WTC11 (cell line): Measurements from ENCODE around the gene ZFAND3. TPM values are rescaled to one million over a fixed set of nuclear protein-coding genes. Genes with fewer than 3 reads are reported as not detected.

ENCODE experiments used
- ATAC-seq: fragments of 200-7000 bp; cut with Tn5 transposase; 2 replicates; pipeline ENCODE4 v1.10.0; 2021; ENCODE audit warnings: mild to moderate bottlenecking, moderate library complexity
- CTCF ChIA-PET: fragments of 300-600 bp; sonication (Branson Sonifier 250); formaldehyde crosslinking; loops from one replicate; lab custom pipeline; 2021; ENCODE audit warnings: antibody characterized with exemption; lab: Charles Lee
- POLR2A ChIA-PET: fragments of 350-600 bp; sonication (Branson Sonifier 250); formaldehyde crosslinking; loops from one replicate; lab custom pipeline; 2021; ENCODE audit warnings: antibody characterized with exemption; lab: Charles Lee
- DNase-seq: peaks from one replicate; pipeline ENCODE4 v3.0.0; 2021; ENCODE audit warnings: low spot score
- H3K27ac Mint-ChIP-seq: 2 replicates; pipeline ENCODE4 v1.8.0; 2021; ENCODE audit warnings: mixed read lengths
- H3K27me3 Mint-ChIP-seq: 2 replicates; pipeline ENCODE4 v1.8.0; 2021; ENCODE audit warnings: low read depth, mild to moderate bottlenecking, moderate library complexity, mixed read lengths
- H3K36me3 Mint-ChIP-seq: 2 replicates; pipeline ENCODE4 v1.8.0; 2021; ENCODE audit warnings: mixed read lengths
- H3K4me1 Mint-ChIP-seq: 2 replicates; pipeline ENCODE4 v1.8.0; 2022; ENCODE audit warnings: mixed read lengths
- H3K4me3 Mint-ChIP-seq: 2 replicates; pipeline ENCODE4 v1.8.0; 2021; ENCODE audit warnings: mild to moderate bottlenecking, moderate library complexity, mixed read lengths
- H3K9me3 Mint-ChIP-seq: 2 replicates; pipeline ENCODE4 v1.8.0; 2021; ENCODE audit warnings: mixed read lengths
- CBFB ChIP-seq: sonication (generic); formaldehyde crosslinking; IDR thresholded peaks from 2 replicates; pipeline ENCODE4 v1.8.1; 2022; ENCODE audit warnings: mild to moderate bottlenecking, low read depth, missing genetic modification reagents
- CREM ChIP-seq: sonication (generic); formaldehyde crosslinking; IDR thresholded peaks from 2 replicates; pipeline ENCODE4 v1.8.1; 2022; ENCODE audit warnings: mild to moderate bottlenecking, missing genetic modification reagents, moderate library complexity
- ETV6 ChIP-seq: sonication (generic); formaldehyde crosslinking; IDR thresholded peaks from 2 replicates; pipeline ENCODE4 v1.8.1; 2022; ENCODE audit warnings: mild to moderate bottlenecking, missing genetic modification reagents
- MXD4 ChIP-seq: fragments of 250-450 bp; sonication (Bioruptor Pico); IDR thresholded peaks from 2 replicates; pipeline ENCODE4 v1.8.0; 2021; ENCODE audit warnings: mild to moderate bottlenecking, moderate library complexity, borderline replicate concordance
- NR1H2 ChIP-seq: sonication (generic); formaldehyde crosslinking; IDR thresholded peaks from 2 replicates; pipeline ENCODE4 v1.9.0; 2021; ENCODE audit warnings: mild to moderate bottlenecking, moderate library complexity, missing genetic modification reagents
- NR2C2 ChIP-seq: sonication (generic); formaldehyde crosslinking; IDR thresholded peaks from 2 replicates; pipeline ENCODE4 v1.8.0; 2022; ENCODE audit warnings: mild to moderate bottlenecking, missing genetic modification reagents
- PRRX2 ChIP-seq: fragments of 250-450 bp; sonication (Bioruptor Pico); IDR thresholded peaks from 2 replicates; pipeline ENCODE4 v1.8.0; 2021; ENCODE audit warnings: mild to moderate bottlenecking
- RELA ChIP-seq: sonication (generic); formaldehyde crosslinking; IDR thresholded peaks from 2 replicates; pipeline ENCODE4 v1.8.1; 2022; ENCODE audit warnings: missing genetic modification reagents, mild to moderate bottlenecking, borderline replicate concordance
- SP1 ChIP-seq: sonication (generic); formaldehyde crosslinking; conservative IDR thresholded peaks from 2 replicates; pipeline ENCODE4 v1.8.1; 2022; ENCODE audit warnings: missing genetic modification reagents
- TCF7 ChIP-seq: sonication (generic); formaldehyde crosslinking; IDR thresholded peaks from 2 replicates; pipeline ENCODE4 v1.8.0; 2022; ENCODE audit warnings: mild to moderate bottlenecking, low read depth, missing genetic modification reagents, moderate library complexity
- ZMAT4 ChIP-seq: fragments of 250-450 bp; sonication (Bioruptor Pico); IDR thresholded peaks from 2 replicates; pipeline ENCODE4 v1.9.0; 2021; ENCODE audit warnings: mild to moderate bottlenecking
- ZNF121 ChIP-seq: sonication (generic); formaldehyde crosslinking; IDR thresholded peaks from 2 replicates; pipeline ENCODE4 v1.8.0; 2023; ENCODE audit warnings: missing genetic modification reagents
- ZNF512 ChIP-seq: sonication (generic); formaldehyde crosslinking; IDR thresholded peaks from 2 replicates; pipeline ENCODE4 v1.8.1; 2022; ENCODE audit warnings: missing genetic modification reagents, borderline replicate concordance
- ZNF671 ChIP-seq: fragments of 250-450 bp; sonication (Bioruptor Pico); IDR thresholded peaks from 2 replicates; pipeline ENCODE4 v1.8.0; 2021; ENCODE audit warnings: mild to moderate bottlenecking
- total RNA-seq: library from RNA; stranded (reverse); gene quantifications from 3 replicates; pipeline ENCODE4 v1.2.3, GENCODE V29; 2021
- TF ChIP-seq, protein P1 (sequence below): sonication (generic); formaldehyde crosslinking; IDR thresholded peaks from 2 replicates; pipeline ENCODE4 v1.8.1; 2023; ENCODE audit warnings: mild to moderate bottlenecking, missing genetic modification reagents, moderate library complexity
- TF ChIP-seq, protein P2 (sequence below): sonication (generic); formaldehyde crosslinking; IDR thresholded peaks from 2 replicates; pipeline ENCODE4 v1.8.1; 2022; ENCODE audit warnings: mild to moderate bottlenecking, moderate library complexity, missing genetic modification reagents
- TF ChIP-seq, protein P3 (sequence below): sonication (generic); formaldehyde crosslinking; IDR thresholded peaks from 2 replicates; pipeline ENCODE4 v1.8.1; 2023; ENCODE audit warnings: mild to moderate bottlenecking, missing genetic modification reagents, borderline replicate concordance
- TF ChIP-seq, protein P4 (sequence below): fragments of 250-450 bp; sonication (Bioruptor Pico); IDR thresholded peaks from 2 replicates; pipeline ENCODE4 v2.1.2; 2022; ENCODE audit warnings: mild to moderate bottlenecking, moderate library complexity
- TF ChIP-seq, protein P5 (sequence below): sonication (generic); formaldehyde crosslinking; IDR thresholded peaks from 2 replicates; pipeline ENCODE4 v1.8.1; 2022; ENCODE audit warnings: low read depth, missing genetic modification reagents, borderline replicate concordance

Gene ZFAND3
- total RNA-seq, 1 experiment from 2014 or later: 50.3 TPM

DNA sequence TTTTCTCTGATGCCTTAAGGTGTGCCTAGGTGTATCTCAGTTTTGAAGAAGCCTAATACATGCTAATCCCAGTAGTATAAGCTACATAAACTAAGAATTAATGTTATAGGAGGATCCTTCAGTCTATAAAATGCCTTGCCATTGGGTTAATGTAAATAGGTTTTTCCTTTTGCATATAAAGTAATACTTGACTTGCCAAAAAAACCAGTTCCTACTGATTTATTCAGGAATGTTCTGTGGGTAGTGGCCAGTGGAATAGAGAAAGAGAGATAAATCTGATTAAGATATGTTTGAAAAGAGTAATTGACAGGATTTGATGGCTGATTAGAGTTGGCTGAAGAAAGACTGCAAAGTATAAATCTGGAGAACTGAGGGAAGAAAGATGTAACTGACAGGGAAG lies 273.4 kb downstream of the ZFAND3 start:
- H3K36me3 Mint-ChIP-seq: no peaks in the 10 kb centered on the region
- CTCF ChIA-PET: no interaction called here
- POLR2A ChIA-PET: no interaction called here
- no peaks in the 10 kb centered on the region for H3K9me3 Mint-ChIP-seq
- no peak for DNase-seq
- TF ChIP-seq, protein P1, sequence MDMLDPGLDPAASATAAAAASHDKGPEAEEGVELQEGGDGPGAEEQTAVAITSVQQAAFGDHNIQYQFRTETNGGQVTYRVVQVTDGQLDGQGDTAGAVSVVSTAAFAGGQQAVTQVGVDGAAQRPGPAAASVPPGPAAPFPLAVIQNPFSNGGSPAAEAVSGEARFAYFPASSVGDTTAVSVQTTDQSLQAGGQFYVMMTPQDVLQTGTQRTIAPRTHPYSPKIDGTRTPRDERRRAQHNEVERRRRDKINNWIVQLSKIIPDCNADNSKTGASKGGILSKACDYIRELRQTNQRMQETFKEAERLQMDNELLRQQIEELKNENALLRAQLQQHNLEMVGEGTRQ: no peak
- TF ChIP-seq NR1H2 (CRISPR knock-in tag) (no peak), CREM (CRISPR knock-in tag) (no peak), ZNF671 (CRISPR knock-in tag) (no peak), RELA (no peak), CBFB (CRISPR knock-in tag) (no peak), ZNF512 (CRISPR knock-in tag) (no peak), ETV6 (CRISPR knock-in tag) (no peak), TCF7 (CRISPR knock-in tag) (no peak), ZMAT4 (no peak), NR2C2 (no peak), MXD4 (CRISPR knock-in tag) (no peak)
- TF ChIP-seq, protein P2, sequence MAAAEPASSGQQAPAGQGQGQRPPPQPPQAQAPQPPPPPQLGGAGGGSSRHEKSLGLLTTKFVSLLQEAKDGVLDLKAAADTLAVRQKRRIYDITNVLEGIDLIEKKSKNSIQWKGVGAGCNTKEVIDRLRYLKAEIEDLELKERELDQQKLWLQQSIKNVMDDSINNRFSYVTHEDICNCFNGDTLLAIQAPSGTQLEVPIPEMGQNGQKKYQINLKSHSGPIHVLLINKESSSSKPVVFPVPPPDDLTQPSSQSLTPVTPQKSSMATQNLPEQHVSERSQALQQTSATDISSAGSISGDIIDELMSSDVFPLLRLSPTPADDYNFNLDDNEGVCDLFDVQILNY (CRISPR knock-in tag): no peak
- TF ChIP-seq, protein P3, sequence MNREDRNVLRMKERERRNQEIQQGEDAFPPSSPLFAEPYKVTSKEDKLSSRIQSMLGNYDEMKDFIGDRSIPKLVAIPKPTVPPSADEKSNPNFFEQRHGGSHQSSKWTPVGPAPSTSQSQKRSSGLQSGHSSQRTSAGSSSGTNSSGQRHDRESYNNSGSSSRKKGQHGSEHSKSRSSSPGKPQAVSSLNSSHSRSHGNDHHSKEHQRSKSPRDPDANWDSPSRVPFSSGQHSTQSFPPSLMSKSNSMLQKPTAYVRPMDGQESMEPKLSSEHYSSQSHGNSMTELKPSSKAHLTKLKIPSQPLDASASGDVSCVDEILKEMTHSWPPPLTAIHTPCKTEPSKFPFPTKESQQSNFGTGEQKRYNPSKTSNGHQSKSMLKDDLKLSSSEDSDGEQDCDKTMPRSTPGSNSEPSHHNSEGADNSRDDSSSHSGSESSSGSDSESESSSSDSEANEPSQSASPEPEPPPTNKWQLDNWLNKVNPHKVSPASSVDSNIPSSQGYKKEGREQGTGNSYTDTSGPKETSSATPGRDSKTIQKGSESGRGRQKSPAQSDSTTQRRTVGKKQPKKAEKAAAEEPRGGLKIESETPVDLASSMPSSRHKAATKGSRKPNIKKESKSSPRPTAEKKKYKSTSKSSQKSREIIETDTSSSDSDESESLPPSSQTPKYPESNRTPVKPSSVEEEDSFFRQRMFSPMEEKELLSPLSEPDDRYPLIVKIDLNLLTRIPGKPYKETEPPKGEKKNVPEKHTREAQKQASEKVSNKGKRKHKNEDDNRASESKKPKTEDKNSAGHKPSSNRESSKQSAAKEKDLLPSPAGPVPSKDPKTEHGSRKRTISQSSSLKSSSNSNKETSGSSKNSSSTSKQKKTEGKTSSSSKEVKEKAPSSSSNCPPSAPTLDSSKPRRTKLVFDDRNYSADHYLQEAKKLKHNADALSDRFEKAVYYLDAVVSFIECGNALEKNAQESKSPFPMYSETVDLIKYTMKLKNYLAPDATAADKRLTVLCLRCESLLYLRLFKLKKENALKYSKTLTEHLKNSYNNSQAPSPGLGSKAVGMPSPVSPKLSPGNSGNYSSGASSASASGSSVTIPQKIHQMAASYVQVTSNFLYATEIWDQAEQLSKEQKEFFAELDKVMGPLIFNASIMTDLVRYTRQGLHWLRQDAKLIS (CRISPR knock-in tag): no peak
- no peaks in the 10 kb centered on the region for H3K27me3 Mint-ChIP-seq
- H3K27ac Mint-ChIP-seq: no peak overlapping the region
- H3K4me1 Mint-ChIP-seq: peaks cover 9% of the 10 kb centered on the region
- no peak for ATAC-seq
- H3K4me3 Mint-ChIP-seq: no peak overlapping the region

- ChIA-PET CTCF (interaction anchor here (1.0 kb wide), 1 partner anchor 76 kb away, joined by 3 read pairs; no protein-coding TSS in a partner anchor), POLR2A (no interaction called here)
- Mint-ChIP-seq H3K27ac (no peak overlapping the region), H3K4me1 (peaks cover 9% of the 10 kb centered on the region), H3K4me3 (no peak overlapping the region), H3K9me3 (no peaks in the 10 kb centered on the region), H3K27me3 (no peaks in the 10 kb centered on the region), H3K36me3 (no peaks in the 10 kb centered on the region)
- ATAC-seq (no peak), DNase-seq (no peak)
- no peak for TF ChIP-seq SP1
These were observed 275.5 kb downstream of the ZFAND3 start for GRCh38 chr6:38095054-38095453.

GRCh38 chr6:38099221-38099620 lies 279.7 kb downstream of the ZFAND3 start:
- Mint-ChIP-seq H3K4me3 (no peak overlapping the region), H3K27me3 (no peaks in the 10 kb centered on the region), H3K9me3 (no peaks in the 10 kb centered on the region), H3K4me1 (peaks cover 9% of the 10 kb centered on the region), H3K36me3 (no peaks in the 10 kb centered on the region), H3K27ac (no peak overlapping the region)
- CTCF ChIA-PET: no interaction called here
- POLR2A ChIA-PET: interaction anchor here (0.7 kb wide), 1 partner anchor 25 kb away, joined by 3 read pairs; no protein-coding TSS in a partner anchor
- no peak for DNase-seq
- ATAC-seq: no peak
- TF ChIP-seq SP1 (no peak), ZNF121 (CRISPR knock-in tag) (no peak), NR1H2 (CRISPR knock-in tag) (no peak), ZNF512 (CRISPR knock-in tag) (no peak), PRRX2 (CRISPR knock-in tag) (no peak)
- TF ChIP-seq, protein P4, sequence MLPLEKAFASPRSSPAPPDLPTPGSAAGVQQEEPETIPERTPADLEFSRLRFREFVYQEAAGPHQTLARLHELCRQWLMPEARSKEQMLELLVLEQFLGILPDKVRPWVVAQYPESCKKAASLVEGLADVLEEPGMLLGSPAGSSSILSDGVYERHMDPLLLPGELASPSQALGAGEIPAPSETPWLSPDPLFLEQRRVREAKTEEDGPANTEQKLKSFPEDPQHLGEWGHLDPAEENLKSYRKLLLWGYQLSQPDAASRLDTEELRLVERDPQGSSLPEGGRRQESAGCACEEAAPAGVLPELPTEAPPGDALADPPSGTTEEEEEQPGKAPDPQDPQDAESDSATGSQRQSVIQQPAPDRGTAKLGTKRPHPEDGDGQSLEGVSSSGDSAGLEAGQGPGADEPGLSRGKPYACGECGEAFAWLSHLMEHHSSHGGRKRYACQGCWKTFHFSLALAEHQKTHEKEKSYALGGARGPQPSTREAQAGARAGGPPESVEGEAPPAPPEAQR: no peak
- TF ChIP-seq, protein P5, sequence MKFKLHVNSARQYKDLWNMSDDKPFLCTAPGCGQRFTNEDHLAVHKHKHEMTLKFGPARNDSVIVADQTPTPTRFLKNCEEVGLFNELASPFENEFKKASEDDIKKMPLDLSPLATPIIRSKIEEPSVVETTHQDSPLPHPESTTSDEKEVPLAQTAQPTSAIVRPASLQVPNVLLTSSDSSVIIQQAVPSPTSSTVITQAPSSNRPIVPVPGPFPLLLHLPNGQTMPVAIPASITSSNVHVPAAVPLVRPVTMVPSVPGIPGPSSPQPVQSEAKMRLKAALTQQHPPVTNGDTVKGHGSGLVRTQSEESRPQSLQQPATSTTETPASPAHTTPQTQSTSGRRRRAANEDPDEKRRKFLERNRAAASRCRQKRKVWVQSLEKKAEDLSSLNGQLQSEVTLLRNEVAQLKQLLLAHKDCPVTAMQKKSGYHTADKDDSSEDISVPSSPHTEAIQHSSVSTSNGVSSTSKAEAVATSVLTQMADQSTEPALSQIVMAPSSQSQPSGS (CRISPR knock-in tag): no peak
